Posterior cingulate gyrus (tissue), 11 donors: ENCODE results near the gene COA8.

ENCODE experiments used
- DNase-seq, 10 donors: peaks; one replicate each; pipeline versions ENCODE4 v3.0.0 to v3.0.0-alpha.2; 2020 to 2021; ENCODE audit warnings: mixed read lengths in 3 of 10
- intact Hi-C: fragments of 100-400 bp; cut with DNase I; formaldehyde crosslinking; loops from one replicate; pipeline ENCODE4 v1.15.1; 2023

COA8 gene, protein sequence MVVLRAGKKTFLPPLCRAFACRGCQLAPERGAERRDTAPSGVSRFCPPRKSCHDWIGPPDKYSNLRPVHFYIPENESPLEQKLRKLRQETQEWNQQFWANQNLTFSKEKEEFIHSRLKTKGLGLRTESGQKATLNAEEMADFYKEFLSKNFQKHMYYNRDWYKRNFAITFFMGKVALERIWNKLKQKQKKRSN

GRCh38 chr14:103562429-103563225 lies at the start of gene COA8, which contains the start of gene BAG5:
Gene COA8 (plus strand): TSS chr14:103562960. CDS start chr14:103563002, 42 bp downstream.
Gene BAG5 (minus strand): TSS chr14:103562657. CDS start chr14:103561164, 1,493 bp downstream.
- peak; percentile 73 to 98 (median 84) for DNase-seq

DNA sequence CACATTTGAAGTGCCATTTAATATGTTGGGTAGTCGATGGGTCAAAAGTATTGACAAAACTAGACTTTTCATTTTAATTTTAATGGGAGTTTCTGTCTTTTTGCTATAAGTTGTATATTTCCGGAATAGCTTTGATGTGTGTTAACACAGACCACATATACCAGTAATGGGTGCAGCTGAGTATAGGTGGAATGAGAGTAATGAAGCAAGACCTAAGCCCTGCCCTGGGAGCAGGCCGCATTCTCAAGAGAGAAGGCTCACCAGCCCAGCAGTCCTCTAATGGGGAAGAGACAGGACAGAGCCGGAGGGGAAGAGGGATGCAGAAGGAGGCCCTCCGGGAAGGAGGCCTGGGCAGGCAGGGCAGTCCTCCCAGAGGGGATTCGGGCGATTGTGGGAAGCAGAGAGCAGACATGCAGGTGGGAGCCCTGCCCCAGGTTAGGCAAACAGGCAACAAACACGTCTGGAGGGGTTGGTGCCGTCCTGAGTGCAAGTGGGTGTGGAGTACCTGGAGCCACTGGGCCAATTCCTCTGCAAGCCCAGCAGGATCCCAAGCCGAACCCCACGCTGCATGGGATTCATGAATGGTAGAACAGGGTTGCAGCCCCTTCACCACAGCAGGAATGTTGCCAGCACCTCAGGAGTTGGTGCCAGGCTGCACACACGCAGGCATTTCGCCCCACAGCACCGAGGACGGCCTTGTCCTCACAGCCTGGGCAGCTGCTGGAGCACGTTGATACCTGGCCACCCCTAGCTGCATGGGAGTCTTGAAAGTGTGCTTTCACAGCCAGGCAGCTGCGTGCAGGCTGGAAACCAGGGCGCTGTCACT lies 48.0 kb upstream of the COA8 start:
- DNase-seq: peak in 2 of 10 donors; percentile 52 to 64
- intact Hi-C loops: no loop called here

More at GRCh38 chr14:103562429-103563225, at the start of gene COA8, which contains the start of gene BAG5:
- intact Hi-C loops: no loop called here

DNA sequence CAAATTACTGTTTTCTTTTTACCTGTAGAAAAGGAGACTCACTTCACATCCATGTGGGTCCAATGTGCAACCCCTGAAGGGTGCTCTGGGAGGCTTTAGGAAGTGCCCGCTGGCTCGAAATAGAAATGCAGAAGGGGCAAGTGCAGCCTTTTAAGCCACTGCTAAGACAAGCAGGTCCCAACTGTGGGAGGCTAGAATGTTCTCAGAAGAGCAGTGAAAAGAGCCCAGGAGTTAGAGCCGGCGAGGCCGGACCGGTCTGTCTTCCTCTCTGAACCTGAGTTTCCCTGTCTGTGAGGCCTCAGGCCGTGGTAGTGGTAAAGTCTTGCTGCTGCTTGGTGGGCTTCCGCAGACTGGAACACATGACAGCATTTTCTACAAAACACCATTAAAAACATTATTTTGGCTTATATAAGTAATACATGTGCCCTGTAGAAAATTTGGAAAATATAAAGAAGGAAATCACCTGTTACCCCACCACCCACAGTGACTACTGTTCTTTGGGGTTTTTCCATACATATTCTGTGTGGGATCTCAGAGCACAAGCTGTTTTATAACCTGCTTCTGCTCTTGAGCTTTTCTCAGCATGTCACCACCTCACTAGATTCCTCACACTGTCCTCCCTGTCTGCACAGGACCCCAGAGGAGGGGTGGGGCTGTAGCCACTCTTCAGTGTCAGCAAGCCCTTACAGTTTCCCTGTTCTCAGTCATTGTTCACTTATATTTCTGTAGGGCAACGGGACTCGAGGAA lies 46.2 kb upstream of the COA8 start:
- peak in 4 of 10 donors; percentile 8 to 64 (median 40) for DNase-seq
- intact Hi-C loops: no loop called here

GRCh38 chr14:103517174-103517566 lies 45.6 kb upstream of the COA8 start:
- DNase-seq: peak in 5 of 10 donors; percentile 7 to 82 (median 68)
- intact Hi-C loops: no loop called here

GRCh38 chr14:103517721-103518421 lies 44.9 kb upstream of the COA8 start:
- peak in 6 of 10 donors; percentile 15 to 83 (median 58) for DNase-seq
- intact Hi-C loops: loop anchor here (1.0 kb wide), 1 partner anchor 28 kb away; no protein-coding TSS in a partner anchor

- DNase-seq: peak; percentile 58 to 97 (median 75)
Observed at GRCh38 chr14:103518422-103519042, 44.2 kb upstream of the COA8 start.

DNA sequence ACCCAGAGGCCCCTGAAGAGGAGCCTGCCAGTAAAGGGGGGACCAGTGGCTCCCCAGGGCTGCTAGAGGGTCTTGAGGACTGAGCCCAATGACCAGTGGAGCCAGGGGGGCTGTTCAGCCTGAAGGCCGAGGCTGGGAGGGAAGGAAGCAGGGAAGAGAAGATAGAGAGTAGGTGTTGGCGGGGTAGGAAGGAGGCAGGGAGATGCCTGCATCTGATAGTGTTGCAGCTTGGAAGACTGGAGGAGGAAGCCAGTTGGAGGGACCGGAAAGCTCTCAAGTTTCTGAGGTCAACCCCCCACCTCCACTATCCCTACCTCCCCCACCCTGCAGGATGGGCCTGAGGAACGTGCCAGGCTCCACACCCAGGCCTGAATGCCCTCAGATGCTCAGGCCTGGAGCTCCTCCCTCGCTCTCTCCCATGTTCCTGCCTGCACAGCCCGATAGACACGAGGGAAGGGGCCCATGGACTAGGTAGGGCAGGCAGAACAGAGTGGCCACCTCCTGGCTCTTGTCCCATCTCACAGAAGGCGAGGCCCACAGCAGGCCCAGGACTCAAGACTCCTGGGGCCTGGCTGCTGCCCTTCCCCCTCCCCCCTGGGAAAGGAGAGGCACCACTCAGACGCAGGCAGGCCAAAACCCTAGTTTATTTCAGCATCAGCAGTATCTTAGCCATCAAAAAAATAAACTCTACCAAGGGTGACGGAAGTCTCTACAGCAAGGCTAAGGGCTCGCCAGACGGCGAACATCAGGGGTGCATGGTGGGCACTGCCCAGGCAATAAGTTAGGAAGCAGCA lies 43.5 kb upstream of the COA8 start:
- intact Hi-C loops: no loop called here
- DNase-seq: peak in 4 of 10 donors; percentile 12 to 85 (median 56)

More at GRCh38 chr14:103518422-103519042, 44.2 kb upstream of the COA8 start:
- intact Hi-C loops: loop anchor here (1.0 kb wide), 1 partner anchor 28 kb away; no protein-coding TSS in a partner anchor

DNA sequence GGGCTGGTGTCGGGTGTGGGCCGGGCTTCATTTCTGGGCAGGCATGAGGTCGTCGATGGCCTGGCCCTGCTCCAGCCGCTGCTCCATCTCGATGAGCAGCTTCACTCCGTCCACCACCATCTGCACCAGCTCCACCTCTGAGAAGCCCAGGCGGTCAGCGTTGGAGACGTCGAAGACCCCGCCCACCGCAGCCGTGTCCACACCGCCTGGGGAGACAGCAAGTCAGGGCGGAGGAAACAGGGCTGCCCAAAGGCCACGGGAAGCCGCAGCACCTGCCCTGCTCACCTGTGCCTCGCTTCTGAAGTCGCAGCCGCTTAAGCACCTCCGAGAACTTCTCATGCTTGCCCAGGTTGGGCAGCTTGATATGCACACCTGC lies 42.9 kb upstream of the COA8 start:
- intact Hi-C loops: no loop called here
- peak in 6 of 10 donors; percentile 22 to 89 (median 56) for DNase-seq

GRCh38 chr14:103520269-103520656 lies 42.5 kb upstream of the COA8 start:
- intact Hi-C loops: no loop called here
- DNase-seq: peak in 2 of 10 donors; percentile 27 to 80

DNA sequence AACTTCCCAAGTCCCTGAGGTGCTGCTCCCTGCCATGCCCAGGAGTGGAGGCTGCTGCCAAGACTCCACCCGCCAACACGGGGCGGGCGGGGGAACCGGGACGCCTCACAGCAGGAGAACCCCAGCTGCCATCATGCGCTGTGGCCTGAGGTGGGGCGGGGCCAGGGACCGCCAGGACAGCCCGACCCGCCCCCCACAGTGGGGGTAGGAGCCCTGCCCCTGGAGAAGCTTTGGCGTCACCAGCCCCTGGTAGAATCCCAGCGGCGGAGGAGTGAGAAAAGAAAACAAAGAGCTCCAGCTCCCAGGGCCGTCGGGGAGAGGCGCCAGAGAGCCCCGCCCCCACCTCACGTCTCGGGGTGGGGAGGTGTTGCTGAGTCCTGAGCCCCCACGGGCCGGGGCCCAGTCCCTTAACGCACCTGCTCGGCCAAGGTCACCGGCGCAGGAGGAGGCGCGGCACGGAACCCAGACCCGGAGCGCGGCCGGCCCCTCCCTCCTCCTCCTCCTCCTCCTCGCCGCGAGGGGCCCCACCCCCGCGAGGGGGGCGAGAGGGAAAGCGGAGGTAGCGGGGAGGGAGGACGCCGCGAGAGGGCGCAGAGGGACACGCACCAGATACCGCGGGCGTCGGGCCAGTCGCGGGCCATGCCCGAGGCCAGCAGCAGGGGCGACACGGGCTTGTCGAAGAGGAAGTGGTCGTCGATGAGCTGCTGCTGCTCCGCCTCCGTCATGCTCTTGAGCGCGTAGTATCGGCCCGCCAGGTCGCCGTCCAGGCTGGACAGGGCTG lies 41.9 kb upstream of the COA8 start:
- intact Hi-C loops: no loop called here
- peak in 9 of 10 donors; percentile 67 to 97 (median 81) for DNase-seq

- peak in 5 of 10 donors; percentile 30 to 85 (median 69) for DNase-seq
- intact Hi-C loops: no loop called here
Observed at GRCh38 chr14:103521438-103521950, 41.3 kb upstream of the COA8 start.

DNA sequence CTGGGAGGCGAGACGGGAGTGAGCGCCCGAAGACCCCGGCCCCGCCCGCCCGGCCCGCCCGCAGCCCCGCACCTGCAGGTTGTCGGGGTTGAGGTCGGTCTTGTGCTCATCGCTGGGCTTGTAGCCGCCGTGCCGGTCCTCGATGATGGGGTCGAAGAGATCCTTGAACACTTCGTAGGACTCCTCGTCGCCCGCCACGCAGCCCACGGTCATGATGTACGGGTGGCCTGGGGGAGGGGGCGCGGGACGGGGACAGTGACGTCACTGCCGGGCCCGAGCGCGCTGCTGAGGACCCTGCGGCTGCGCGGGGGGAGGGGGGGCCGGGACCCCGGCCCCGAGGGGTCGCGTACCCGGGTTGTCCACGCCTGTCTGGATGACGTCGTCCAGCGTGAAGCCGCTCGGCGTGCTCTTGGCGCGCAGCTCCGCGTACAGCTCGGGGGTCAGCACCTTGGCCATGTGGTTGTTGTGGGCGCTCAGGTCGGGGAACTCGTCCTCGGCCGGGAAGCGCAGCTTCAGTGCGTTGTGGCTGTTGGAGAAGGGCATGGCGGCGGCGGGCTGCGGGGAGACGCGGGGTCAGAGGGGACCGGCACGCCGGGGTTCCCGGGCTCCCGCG lies 40.7 kb upstream of the COA8 start:
- DNase-seq: peak in 4 of 10 donors; percentile 22 to 87 (median 76)
- intact Hi-C loops: no loop called here

- intact Hi-C loops: no loop called here
- DNase-seq: peak; percentile 76 to 98 (median 86)
Observed at GRCh38 chr14:103522649-103523574, 39.8 kb upstream of the COA8 start, which contains the start of gene CKB. Gene CKB (minus strand): TSS chr14:103522830. CDS start chr14:103522493, 337 bp downstream.

DNA sequence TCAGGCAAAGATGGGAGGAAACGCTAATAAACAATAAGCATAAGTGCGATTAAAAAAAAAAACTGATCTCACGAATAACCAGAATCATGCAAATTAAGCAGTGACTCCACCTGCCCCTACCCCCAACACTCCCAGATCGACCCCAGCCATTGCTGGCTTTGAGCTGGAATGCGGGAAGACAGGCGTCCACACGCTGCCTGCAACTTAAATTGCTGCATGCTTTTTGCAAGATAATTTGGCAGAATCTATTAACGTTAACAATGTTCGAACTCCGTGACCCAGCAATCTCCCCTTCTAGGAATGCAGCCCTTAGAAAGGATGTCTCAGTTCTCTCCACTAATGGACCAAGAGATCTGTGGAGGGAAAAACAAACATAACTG lies 39.2 kb upstream of the COA8 start:
- no peak for DNase-seq
- intact Hi-C loops: no loop called here
